ENCODE measurements around the gene TEAD4. TPM values are rescaled to one million over a fixed set of nuclear protein-coding genes. Genes with fewer than 3 reads are reported as not detected.

Gene TEAD4
- total RNA-seq, 1 experiment from 2014 or later: 39.8 TPM

GRCh38 chr12:2982361-2982760 lies 23.2 kb downstream of the TEAD4 start:
- ChIA-PET POLR2A (ENCODE audit: low non-redundant PET) (no interaction called here), CTCF (no interaction called here)

DNA sequence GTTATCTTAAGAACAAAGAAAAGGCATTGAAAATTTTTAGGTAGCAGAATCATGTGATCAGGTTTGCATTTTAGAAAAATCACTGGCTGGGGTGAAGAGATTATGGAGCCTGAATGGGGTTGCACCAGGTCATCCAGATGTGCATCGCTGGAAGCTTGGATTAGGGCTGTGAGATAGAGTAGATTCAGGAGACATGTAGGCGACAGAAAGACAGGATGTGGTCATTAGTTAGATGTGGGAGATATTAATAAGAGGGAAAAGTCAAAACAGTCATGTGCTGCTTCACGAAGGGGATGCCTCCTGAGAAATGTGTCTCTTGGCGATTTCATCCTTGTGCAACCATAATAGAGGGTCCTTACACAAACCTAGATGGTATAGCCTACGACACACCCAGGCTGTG lies 25.1 kb downstream of the TEAD4 start:
- Histone ChIP-seq H3K27ac (ENCODE audit: low read depth, low read length, poor library complexity, severe bottlenecking) (no peak overlapping the region), H3K27me3 (replicated peaks; ENCODE audit: insufficient read depth, low read depth, low read length, poor library complexity) (no peaks in the 10 kb centered on the region), H3K4me1 (ENCODE audit: insufficient read depth, low read length, poor library complexity, severe bottlenecking) (no peaks in the 10 kb centered on the region), H3K36me3 (ENCODE audit: insufficient read depth, low read length, poor library complexity, severe bottlenecking) (no peaks in the 10 kb centered on the region), H3K4me3 (ENCODE audit: low read depth, low read length, poor library complexity, severe bottlenecking) (no peak overlapping the region), H3K9me3 (ENCODE audit: low read depth, low read length, poor library complexity, severe bottlenecking) (no peaks in the 10 kb centered on the region)
- intact Hi-C loops (cut with micrococcal nuclease; ENCODE audit: unreplicated experiment): no loop called here
- no TSS peak for BruUV-seq (replicated peaks)
- no peak for DNase-seq (ENCODE audit: low spot score)
- ChIA-PET POLR2A (ENCODE audit: low non-redundant PET) (no interaction called here), CTCF (no interaction called here)
- TF ChIP-seq EZH2 (IDR thresholded peaks at IDR 0.05; ENCODE audit: borderline replicate concordance, low read depth, low read length, poor library complexity, severe bottlenecking): no peak
- TF ChIP-seq, protein P1, sequence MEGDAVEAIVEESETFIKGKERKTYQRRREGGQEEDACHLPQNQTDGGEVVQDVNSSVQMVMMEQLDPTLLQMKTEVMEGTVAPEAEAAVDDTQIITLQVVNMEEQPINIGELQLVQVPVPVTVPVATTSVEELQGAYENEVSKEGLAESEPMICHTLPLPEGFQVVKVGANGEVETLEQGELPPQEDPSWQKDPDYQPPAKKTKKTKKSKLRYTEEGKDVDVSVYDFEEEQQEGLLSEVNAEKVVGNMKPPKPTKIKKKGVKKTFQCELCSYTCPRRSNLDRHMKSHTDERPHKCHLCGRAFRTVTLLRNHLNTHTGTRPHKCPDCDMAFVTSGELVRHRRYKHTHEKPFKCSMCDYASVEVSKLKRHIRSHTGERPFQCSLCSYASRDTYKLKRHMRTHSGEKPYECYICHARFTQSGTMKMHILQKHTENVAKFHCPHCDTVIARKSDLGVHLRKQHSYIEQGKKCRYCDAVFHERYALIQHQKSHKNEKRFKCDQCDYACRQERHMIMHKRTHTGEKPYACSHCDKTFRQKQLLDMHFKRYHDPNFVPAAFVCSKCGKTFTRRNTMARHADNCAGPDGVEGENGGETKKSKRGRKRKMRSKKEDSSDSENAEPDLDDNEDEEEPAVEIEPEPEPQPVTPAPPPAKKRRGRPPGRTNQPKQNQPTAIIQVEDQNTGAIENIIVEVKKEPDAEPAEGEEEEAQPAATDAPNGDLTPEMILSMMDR (conservative IDR thresholded peaks at IDR 0.05; ENCODE audit: low read depth, low read length): no peak

More at GRCh38 chr12:2982361-2982760, 23.2 kb downstream of the TEAD4 start:
- intact Hi-C loops (cut with micrococcal nuclease; ENCODE audit: unreplicated experiment): no loop called here
- no peaks in the 10 kb centered on the region for H3K4me1 ChIP-seq (ENCODE audit: insufficient read depth, low read length, poor library complexity, severe bottlenecking)
- DNase-seq (ENCODE audit: low spot score): no peak
- no peaks in the 10 kb centered on the region for H3K9me3 ChIP-seq (ENCODE audit: low read depth, low read length, poor library complexity, severe bottlenecking)
- TF ChIP-seq, protein P1 (conservative IDR thresholded peaks at IDR 0.05; ENCODE audit: low read depth, low read length): no peak
- no peak for TF ChIP-seq EZH2 (IDR thresholded peaks at IDR 0.05; ENCODE audit: borderline replicate concordance, low read depth, low read length, poor library complexity, severe bottlenecking)
- H3K27me3 ChIP-seq (replicated peaks; ENCODE audit: insufficient read depth, low read depth, low read length, poor library complexity): no peaks in the 10 kb centered on the region
- no peak overlapping the region for H3K4me3 ChIP-seq (ENCODE audit: low read depth, low read length, poor library complexity, severe bottlenecking)
- no TSS peak for BruUV-seq (replicated peaks)
- H3K36me3 ChIP-seq (ENCODE audit: insufficient read depth, low read length, poor library complexity, severe bottlenecking): no peaks in the 10 kb centered on the region
- H3K27ac ChIP-seq (ENCODE audit: low read depth, low read length, poor library complexity, severe bottlenecking): no peak overlapping the region

DNA sequence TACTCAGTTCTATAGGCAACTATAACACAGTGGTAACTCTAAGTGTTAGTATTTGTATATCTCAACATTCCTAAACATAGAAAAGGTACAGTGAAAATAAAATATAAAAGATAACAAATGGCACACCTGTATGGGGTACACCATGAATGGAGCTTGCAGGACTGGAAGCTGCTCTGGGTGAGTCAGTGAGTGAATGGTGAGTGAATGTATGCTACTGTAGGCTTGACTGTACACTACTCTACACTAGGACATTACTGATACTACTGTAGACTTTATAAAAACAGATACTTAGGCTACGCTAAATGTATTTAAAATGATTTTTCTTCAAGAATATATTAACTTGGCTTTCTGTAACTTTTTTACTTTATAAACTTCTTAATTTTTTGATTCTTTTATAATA lies 25.5 kb downstream of the TEAD4 start:
- intact Hi-C loops (cut with micrococcal nuclease; ENCODE audit: unreplicated experiment): no loop called here
- H3K27me3 ChIP-seq (replicated peaks; ENCODE audit: insufficient read depth, low read depth, low read length, poor library complexity): no peaks in the 10 kb centered on the region
- H3K36me3 ChIP-seq (ENCODE audit: insufficient read depth, low read length, poor library complexity, severe bottlenecking): no peaks in the 10 kb centered on the region
- H3K4me3 ChIP-seq (ENCODE audit: low read depth, low read length, poor library complexity, severe bottlenecking): no peak overlapping the region
- BruUV-seq (replicated peaks): no TSS peak
- DNase-seq (ENCODE audit: low spot score): no peak
- H3K27ac ChIP-seq (ENCODE audit: low read depth, low read length, poor library complexity, severe bottlenecking): no peak overlapping the region
- ChIA-PET POLR2A (ENCODE audit: low non-redundant PET) (no interaction called here), CTCF (no interaction called here)
- H3K9me3 ChIP-seq (ENCODE audit: low read depth, low read length, poor library complexity, severe bottlenecking): peaks cover 2% of the 10 kb centered on the region
- no peak for TF ChIP-seq EZH2 (IDR thresholded peaks at IDR 0.05; ENCODE audit: borderline replicate concordance, low read depth, low read length, poor library complexity, severe bottlenecking)
- TF ChIP-seq, protein P1 (conservative IDR thresholded peaks at IDR 0.05; ENCODE audit: low read depth, low read length): no peak
- no peaks in the 10 kb centered on the region for H3K4me1 ChIP-seq (ENCODE audit: insufficient read depth, low read length, poor library complexity, severe bottlenecking)

Data from A673 (cell line).